Natural killer cell treated with Interleukin-12 subunit alpha and Interleukin-12 subunit beta and Interleukin-15 and Interleukin-18, amount 100 ng/mL, for 72 hours (primary cell): Measurements from ENCODE around the gene NPPB. TPM values are rescaled to one million over a fixed set of nuclear protein-coding genes. Genes with fewer than 3 reads are reported as not detected.
A peak's percentile ranks its signal among the peaks of the same experiment; 100 is the strongest.

Experiments used
- ATAC-seq, 2 donors: fragments of 150-1000 bp; cut with Tn5 transposase in 1 of 2; sonication (Bioruptor Pico), chemical (Tn5 transposase) in 1 of 2; 2 replicates each; pipeline ENCODE4 v1.10.0; 2021
- DNase-seq: peaks from one replicate; pipeline ENCODE4 v3.0.0; 2022; ENCODE audit warnings: low spot score
- H3K27ac Mint-ChIP-seq, 2 donors: 1 replicate in 1 of 2; 2 replicates in 1 of 2; pipeline ENCODE4 v1.8.0; 2022; ENCODE audit warnings: mixed read lengths in 2 of 2, mild to moderate bottlenecking in 1 of 2, moderate library complexity in 1 of 2
- H3K27me3 Mint-ChIP-seq, 2 donors: 1 replicate in 1 of 2; 2 replicates in 1 of 2; pipeline ENCODE4 v1.8.0; 2022; ENCODE audit warnings: mixed read lengths in 2 of 2
- H3K36me3 Mint-ChIP-seq: one replicate; pipeline ENCODE4 v1.8.0; 2022; ENCODE audit warnings: mixed read lengths
- H3K4me1 Mint-ChIP-seq, 2 donors: 1 replicate in 1 of 2; 2 replicates in 1 of 2; pipeline ENCODE4 v1.8.0; 2022; ENCODE audit warnings: low read depth in 2 of 2, mixed read lengths in 2 of 2, mild to moderate bottlenecking in 1 of 2
- H3K4me3 Mint-ChIP-seq: one replicate; pipeline ENCODE4 v1.8.0; 2022; ENCODE audit warnings: mixed read lengths
- H3K9me3 Mint-ChIP-seq: 2 replicates; pipeline ENCODE4 v1.8.0; 2022; ENCODE audit warnings: mixed read lengths
- total RNA-seq, 2 donors: library from RNA; stranded (reverse); gene quantifications; one replicate each; pipeline ENCODE4 v1.2.3, GENCODE V29; 2022

Gene NPPB
- total RNA-seq, 2 donors from 2014 or later: not detected

DNA sequence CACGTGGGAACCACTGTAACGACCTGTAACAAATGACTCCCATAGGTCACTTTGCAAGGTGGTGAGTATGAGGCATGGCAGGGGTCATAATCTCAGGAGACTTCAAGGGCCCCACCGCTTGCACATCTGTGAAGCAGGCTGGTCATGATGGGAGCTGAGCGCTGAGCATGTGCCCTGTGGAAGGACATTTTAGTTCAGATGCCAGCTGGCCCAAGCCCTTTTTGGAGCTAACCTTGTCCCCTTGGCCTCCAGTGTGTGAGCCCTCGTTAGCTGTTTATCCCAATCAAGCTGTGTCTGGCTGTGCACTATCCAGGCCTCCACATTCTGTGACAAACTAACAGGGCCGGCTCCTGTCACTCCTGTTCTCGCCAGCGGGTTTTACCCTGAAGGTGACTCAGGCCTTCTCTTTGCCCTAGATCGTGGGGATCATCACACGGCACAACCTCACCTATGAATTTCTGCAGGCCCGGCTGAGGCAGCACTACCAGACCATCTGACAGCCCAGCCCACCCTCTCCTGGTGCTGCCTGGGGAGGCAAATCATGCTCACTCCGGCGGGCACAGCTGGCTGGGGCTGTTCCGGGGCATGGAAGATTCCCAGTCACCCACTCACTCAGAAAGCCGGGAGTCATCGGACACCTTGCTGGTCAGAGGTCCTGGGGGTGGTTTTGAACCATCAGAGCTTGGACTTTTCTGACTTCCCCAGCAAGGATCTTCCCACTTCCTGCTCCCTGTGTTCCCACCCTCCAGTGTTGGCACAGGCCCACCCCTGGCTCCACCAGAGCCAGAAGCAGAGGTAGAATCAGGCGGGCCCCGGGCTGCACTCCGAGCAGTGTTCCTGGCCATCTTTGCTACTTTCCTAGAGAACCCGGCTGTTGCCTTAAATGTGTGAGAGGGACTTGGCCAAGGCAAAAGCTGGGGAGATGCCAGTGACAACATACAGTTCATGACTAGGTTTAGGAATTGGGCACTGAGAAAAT is 18.7 kb downstream of the NPPB start:
- Mint-ChIP-seq H3K27ac (no peak overlapping the region), H3K36me3 (peaks cover 5% of the 10 kb centered on the region), H3K27me3 (no peaks in the 10 kb centered on the region), H3K4me3 (no peak overlapping the region), H3K9me3 (no peaks in the 10 kb centered on the region), H3K4me1 (peaks cover 5 to 10% of the 10 kb centered on the region in 2 donors)
- ATAC-seq (no peak), DNase-seq (no peak)

DNA sequence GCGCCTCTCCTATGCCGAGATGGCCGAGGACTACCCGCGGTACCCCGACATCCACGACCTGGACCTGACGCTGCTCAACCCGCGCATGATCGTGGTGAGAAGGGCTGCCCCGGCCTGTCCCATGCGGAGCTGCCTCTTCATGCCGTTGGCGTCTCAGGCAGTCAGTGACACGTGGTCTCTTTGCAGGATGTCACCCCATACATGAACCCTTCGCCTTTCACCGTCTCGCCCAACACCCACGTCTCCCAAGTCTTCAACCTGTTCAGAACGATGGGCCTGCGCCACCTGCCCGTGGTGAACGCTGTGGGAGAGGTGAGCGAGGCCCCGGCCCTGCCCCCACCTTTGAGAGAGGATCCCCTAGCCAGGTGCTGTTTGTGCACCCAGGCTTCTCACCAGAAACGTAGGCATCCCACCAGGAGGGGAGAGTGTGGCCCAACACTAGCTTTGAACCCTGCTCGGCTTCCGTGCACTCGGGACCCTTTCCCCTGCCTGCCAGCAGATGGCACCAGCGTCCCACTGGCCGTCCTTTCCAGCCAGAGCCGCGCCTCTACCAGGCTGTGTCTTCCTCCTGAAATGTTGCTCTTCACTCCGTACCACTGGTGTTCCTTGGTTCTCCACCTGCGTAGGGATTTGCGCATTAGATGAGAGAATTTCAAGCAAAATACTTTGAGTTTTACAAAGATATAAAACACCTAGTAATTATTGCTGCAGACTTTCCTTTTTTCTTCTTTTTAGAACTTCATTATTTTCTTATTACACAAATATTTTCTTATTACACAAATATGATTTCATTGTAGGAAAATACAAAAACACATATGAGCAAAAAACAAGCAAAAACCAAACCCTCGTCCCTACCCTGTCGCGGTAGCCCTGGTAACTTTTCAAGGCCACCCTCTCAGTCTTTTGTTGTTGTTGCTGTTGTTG is 20.1 kb downstream of the NPPB start:
- DNase-seq (no peak), ATAC-seq (peak; percentile 78 to 79)
- H3K36me3 Mint-ChIP-seq: peaks cover 5% of the 10 kb centered on the region
- H3K9me3 Mint-ChIP-seq: no peaks in the 10 kb centered on the region
- no peaks in the 10 kb centered on the region for H3K27me3 Mint-ChIP-seq
- H3K4me1 Mint-ChIP-seq: peaks cover 5 to 6% of the 10 kb centered on the region in 2 donors
- no peak overlapping the region for H3K27ac Mint-ChIP-seq
- no peak overlapping the region for H3K4me3 Mint-ChIP-seq

DNA sequence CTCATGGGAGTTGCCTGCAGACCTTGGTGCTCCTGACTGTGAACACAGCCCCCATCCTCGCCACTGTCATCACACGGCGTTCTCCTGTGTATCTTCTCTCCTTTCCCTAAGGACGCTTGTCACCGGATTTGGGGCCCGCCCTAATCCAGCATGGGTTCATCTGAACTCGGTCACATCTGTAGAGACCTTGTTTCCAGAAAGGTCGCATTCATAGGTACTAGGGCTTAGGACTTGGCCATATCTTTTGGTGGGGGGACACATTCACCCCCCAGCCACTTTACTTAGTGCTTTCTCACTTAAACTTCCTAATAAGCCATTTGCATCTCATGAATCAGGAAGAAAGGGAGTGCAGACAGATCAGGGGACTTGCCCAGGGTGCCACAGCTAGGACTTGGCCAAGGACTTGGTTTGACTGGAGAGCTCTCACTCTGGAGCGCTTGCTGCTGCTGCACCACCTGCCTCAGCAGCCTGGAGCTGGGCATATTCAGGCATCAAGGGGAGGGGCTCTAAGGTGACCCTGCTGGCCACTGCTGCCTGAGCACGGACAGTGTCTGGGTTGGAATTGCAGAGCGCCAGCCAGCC is 20.9 kb downstream of the NPPB start:
- ATAC-seq: no peak
- Mint-ChIP-seq H3K36me3 (peaks cover 5% of the 10 kb centered on the region), H3K4me1 (peaks cover 5 to 6% of the 10 kb centered on the region in 2 donors), H3K4me3 (no peak overlapping the region), H3K27me3 (no peaks in the 10 kb centered on the region), H3K9me3 (no peaks in the 10 kb centered on the region), H3K27ac (no peak overlapping the region)
- DNase-seq: peak; percentile 25

DNA sequence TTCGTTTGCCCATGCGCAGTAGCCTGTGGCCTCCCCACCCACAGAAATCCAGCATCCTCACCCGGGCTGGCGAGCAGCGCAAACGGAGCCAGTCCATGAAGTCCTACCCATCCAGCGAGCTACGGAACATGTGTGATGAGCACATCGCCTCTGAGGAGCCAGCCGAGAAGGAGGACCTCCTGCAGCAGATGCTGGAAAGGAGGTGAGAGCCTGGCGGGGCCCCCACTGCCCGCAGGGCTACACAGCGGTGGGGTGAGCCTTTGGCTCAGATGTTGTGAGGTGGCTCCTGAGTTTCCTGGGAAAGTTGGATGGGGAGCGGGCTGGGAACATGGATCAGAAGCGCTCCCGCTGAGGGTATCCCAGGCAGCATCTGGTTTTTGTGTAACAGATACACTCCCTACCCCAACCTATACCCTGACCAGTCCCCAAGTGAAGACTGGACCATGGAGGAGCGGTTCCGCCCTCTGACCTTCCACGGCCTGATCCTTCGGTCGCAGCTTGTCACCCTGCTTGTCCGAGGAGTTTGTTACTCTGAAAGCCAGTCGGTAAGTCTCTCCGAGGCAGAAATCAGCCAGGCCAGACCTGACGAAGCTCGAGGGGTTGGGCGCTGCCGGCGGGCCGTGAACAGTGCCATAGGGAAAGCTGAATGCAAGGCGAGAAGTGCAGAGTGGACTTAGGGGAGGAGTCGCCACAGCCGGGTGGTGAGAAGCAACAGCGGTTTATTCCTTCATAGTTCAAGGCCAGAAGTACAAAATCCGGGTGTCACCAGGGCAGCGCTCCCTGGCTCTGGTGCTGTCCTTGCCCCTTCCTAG is 21.6 kb downstream of the NPPB start:
- H3K4me3 Mint-ChIP-seq: no peak overlapping the region
- ATAC-seq: no peak
- H3K36me3 Mint-ChIP-seq: peaks cover 9% of the 10 kb centered on the region
- H3K27ac Mint-ChIP-seq: no peak overlapping the region
- no peaks in the 10 kb centered on the region for H3K27me3 Mint-ChIP-seq
- peaks cover 5 to 6% of the 10 kb centered on the region in 2 donors for H3K4me1 Mint-ChIP-seq
- H3K9me3 Mint-ChIP-seq: no peaks in the 10 kb centered on the region
- peak; percentile 60 for DNase-seq

DNA sequence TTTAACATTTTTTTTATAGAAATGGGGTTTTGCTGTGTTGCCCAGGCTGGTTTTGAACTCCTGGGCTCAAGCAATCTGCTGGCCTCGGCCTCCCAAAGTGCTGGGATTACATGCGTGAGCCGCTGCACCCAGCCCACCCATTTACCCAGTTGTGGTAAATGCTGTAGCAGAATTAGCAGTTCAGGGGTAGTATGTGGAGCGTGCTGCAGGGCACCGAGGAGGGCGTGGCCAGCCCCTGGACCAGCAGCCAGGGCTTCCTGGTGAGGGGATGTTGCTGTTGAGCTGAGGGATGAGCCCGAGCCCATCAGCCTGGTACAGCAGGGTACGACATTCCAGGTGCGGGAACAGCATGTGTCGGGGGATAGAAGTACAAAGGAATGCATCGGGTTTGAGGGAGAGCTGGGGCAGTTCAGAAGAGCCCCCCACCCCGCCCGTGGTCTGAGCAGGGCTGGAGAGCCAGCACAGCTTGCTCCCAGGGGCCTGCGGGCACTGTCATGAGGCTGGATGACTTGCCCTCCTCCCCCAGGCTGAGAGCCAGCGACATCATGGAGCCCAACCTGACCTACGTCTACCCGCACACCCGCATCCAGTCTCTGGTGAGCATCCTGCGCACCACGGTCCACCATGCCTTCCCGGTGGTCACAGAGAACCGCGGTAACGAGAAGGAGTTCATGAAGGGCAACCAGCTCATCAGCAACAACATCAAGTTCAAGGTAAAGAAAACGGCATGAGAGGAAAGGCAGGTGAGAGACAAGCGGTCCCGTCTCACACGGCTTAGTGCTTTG is 23.1 kb downstream of the NPPB start:
- Mint-ChIP-seq H3K27ac (no peak overlapping the region), H3K9me3 (no peaks in the 10 kb centered on the region), H3K27me3 (no peaks in the 10 kb centered on the region), H3K36me3 (peaks cover 9% of the 10 kb centered on the region), H3K4me3 (no peak overlapping the region), H3K4me1 (peaks cover 5 to 6% of the 10 kb centered on the region in 2 donors)
- ATAC-seq (no peak), DNase-seq (peak; percentile 45)

DNA sequence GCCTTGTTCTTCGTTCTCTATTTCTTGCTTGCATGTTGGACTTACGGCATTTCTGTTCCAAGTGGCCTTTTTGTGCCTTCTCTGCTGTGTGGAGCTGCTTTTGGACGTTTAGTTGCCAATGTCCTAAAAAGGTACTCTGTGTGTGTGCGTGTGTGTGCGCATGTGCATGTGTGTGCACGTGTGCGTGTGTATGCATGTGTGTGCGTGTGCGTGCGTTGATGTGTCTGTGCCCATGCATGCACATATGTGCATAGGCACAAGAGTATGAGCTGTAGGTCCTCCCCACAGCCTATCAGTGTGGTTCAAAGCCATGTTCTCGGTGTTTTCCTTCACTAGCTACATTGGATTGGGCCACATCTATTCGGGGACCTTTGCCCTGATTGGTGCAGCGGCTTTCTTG is 24.8 kb downstream of the NPPB start:
- H3K27me3 Mint-ChIP-seq: no peaks in the 10 kb centered on the region
- ATAC-seq: no peak
- no peak overlapping the region for H3K4me3 Mint-ChIP-seq
- H3K4me1 Mint-ChIP-seq: peaks cover 4 to 5% of the 10 kb centered on the region in 2 donors
- peaks cover 9% of the 10 kb centered on the region for H3K36me3 Mint-ChIP-seq
- DNase-seq: peak; percentile 20
- H3K27ac Mint-ChIP-seq: no peak overlapping the region
- no peaks in the 10 kb centered on the region for H3K9me3 Mint-ChIP-seq

DNA sequence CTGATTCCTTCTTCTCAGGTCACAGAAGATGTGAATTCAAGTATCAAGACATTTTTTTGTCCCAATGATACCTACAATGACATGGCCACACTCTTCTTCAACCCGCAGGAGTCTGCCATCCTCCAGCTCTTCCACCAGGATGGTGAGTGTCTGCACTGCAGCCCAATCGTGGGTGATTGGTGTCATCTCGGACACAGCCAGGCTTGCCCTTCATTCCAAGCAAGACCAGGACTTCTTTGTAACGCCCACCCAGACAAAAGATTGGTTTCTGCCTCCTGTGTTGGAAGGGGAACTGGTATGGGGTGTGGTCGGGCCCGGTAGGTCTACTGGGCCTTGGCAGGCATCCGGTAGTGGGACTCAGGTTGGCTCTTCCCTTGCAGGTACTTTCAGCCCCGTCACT is 25.2 kb downstream of the NPPB start:
- Mint-ChIP-seq H3K36me3 (peaks cover 10% of the 10 kb centered on the region), H3K27me3 (no peaks in the 10 kb centered on the region), H3K9me3 (no peaks in the 10 kb centered on the region), H3K27ac (no peak overlapping the region), H3K4me3 (no peak overlapping the region), H3K4me1 (peaks cover under 1 to 1% of the 10 kb centered on the region in 2 donors)
- no peak for ATAC-seq
- DNase-seq: peak; percentile 42

DNA sequence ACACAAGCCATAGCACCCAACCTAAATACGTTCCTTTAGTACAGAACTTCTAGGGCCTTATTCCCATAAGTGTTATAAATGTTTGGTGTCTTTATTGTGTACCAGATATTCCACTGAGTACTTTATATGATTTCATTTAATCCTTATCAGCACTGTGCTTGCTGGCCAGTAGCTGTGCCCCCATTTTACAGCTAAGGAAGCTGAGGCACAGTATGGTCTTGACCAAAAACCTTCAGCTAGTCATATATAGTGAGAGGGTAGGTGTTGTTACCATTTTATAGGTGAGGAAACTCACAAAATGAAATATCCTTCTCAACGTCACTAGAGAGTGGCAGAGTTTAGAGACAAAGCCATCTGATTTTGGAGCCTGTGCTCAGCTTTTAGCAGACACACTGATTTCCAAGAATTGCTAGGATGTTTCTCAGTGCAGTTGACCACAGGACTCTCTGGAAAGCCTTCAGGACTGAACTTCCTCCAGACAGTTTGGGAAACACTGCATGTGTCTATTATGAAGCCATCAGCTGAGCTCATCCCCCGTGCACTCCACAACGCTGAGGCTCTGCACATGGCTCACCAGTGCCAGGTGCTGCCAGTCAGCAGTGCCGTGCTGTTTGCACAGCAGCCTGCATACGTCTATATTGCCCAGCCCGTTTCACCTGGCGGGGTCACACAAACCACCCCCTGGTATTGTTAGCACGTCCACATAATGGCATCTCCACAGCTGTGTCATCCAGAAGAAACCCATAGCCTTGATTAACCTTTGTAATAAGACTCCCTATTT is 26.6 kb downstream of the NPPB start:
- Mint-ChIP-seq H3K27me3 (no peaks in the 10 kb centered on the region), H3K9me3 (no peaks in the 10 kb centered on the region), H3K36me3 (peaks cover 15% of the 10 kb centered on the region), H3K4me3 (no peak overlapping the region), H3K27ac (no peak overlapping the region), H3K4me1 (no peaks in the 10 kb centered on the region)
- DNase-seq (peak; percentile 22), ATAC-seq (no peak)

DNA sequence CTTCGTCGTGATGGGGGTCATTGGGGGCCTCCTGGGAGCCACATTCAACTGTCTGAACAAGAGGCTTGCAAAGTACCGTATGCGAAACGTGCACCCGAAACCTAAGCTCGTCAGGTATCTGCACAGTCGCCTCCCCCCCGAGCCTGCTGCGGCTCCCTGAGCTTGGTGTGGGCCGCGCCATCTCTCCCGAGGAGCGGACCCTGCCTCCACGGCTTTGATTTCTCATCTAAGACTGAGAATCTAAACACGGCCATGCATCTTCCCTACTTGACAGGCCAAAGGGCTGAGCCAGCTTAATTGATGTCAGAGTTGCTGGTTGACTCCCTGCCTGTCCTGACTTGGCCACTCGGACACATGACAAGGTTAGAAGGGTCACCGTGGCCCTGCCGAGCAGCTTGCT is 30.2 kb downstream of the NPPB start:
- Mint-ChIP-seq H3K4me1 (no peaks in the 10 kb centered on the region), H3K4me3 (no peak overlapping the region), H3K9me3 (no peaks in the 10 kb centered on the region), H3K36me3 (peaks cover 10% of the 10 kb centered on the region), H3K27me3 (no peaks in the 10 kb centered on the region), H3K27ac (no peak overlapping the region)
- DNase-seq (peak; percentile 57), ATAC-seq (no peak)

DNA sequence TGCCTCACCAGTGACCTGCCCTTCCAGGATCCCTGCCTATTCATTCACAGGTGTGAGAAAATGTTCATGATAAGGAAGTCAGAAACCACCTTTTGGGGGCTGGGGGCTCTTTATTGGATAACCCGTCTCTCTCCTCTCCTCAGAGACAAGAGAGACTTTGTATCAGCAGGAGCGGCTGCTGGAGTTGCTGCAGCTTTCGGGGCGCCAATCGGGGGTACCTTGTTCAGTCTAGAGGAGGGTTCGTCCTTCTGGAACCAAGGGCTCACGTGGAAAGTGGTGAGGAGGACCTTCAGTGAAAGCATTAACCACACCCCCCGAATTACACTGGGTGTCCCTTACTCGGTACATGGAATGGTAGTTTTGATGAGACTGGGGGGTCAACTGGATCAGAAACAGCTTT is 31.8 kb downstream of the NPPB start:
- H3K4me1 Mint-ChIP-seq: no peaks in the 10 kb centered on the region
- ATAC-seq (no peak), DNase-seq (peak; percentile 51)
- no peak overlapping the region for H3K27ac Mint-ChIP-seq
- H3K4me3 Mint-ChIP-seq: no peak overlapping the region
- H3K27me3 Mint-ChIP-seq: no peaks in the 10 kb centered on the region
- peaks cover 6% of the 10 kb centered on the region for H3K36me3 Mint-ChIP-seq
- H3K9me3 Mint-ChIP-seq: no peaks in the 10 kb centered on the region

DNA sequence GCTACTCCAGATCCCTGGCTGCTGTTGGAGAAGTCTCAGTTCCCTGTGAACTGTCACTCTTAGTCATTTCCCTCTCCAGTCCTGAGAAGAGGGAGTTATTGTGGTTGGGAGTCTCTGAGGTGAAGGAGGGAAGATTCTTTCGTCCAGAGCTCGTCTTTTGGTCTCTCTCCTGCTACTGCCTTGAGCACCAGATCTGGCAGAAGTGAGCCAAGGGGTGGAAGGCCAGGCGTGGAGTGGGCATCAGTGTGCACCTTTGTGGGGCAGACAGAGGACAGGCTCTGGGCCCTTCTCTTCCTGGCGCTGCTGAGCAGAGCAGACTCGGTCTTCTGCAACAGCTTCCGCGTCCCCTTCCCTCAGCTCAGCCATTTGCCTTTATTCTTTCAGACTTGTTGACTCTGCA is 33.6 kb downstream of the NPPB start:
- H3K4me3 Mint-ChIP-seq: no peak overlapping the region
- H3K9me3 Mint-ChIP-seq: no peaks in the 10 kb centered on the region
- no peaks in the 10 kb centered on the region for H3K27me3 Mint-ChIP-seq
- H3K27ac Mint-ChIP-seq: no peak overlapping the region
- ATAC-seq: no peak
- peak; percentile 53 for DNase-seq
- H3K4me1 Mint-ChIP-seq: no peaks in the 10 kb centered on the region
- H3K36me3 Mint-ChIP-seq: peaks cover 6% of the 10 kb centered on the region
